ENCODE measurements around the gene DAB2. TPM values are rescaled to one million over a fixed set of nuclear protein-coding genes. Genes with fewer than 3 reads are reported as not detected.

Gene DAB2
- total RNA-seq, 6 donors from 2014 or later = 100 to 177 (median 144) TPM

DNA sequence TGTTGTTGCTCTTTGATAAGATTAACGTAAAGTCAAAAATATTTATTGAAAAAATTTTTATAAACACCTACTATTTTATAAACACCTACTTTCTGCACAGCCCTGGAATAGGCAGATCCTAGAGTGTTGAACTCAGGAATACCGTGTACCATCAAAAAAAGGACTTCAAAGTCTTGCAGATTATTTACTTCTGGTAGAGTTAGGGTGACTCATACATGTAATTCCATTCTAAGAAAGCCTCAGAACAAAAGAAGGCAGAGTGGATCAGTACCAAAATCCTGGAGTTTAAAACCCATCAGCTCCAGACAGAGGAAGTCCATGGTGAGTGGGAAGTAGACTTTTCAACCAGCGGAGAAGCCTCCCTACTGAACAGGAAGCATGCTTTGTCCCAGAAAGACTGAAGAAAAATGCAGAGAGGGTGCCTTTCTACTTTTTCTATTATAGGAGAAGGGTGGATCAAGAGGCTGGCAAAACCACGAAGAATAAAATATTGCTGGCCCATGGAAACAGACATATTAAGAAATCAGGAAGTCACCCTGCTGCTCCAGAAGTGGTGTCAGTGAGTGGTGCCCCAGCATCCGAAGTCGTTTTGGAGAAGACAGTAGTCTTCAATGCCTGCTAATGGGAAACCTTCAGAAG is 45.1 kb upstream of the DAB2 start:
- H3K36me3 ChIP-seq = no peaks in the 10 kb centered on the region
- H3K27me3 ChIP-seq = no peaks in the 10 kb centered on the region
- TF ChIP-seq, protein P1, sequence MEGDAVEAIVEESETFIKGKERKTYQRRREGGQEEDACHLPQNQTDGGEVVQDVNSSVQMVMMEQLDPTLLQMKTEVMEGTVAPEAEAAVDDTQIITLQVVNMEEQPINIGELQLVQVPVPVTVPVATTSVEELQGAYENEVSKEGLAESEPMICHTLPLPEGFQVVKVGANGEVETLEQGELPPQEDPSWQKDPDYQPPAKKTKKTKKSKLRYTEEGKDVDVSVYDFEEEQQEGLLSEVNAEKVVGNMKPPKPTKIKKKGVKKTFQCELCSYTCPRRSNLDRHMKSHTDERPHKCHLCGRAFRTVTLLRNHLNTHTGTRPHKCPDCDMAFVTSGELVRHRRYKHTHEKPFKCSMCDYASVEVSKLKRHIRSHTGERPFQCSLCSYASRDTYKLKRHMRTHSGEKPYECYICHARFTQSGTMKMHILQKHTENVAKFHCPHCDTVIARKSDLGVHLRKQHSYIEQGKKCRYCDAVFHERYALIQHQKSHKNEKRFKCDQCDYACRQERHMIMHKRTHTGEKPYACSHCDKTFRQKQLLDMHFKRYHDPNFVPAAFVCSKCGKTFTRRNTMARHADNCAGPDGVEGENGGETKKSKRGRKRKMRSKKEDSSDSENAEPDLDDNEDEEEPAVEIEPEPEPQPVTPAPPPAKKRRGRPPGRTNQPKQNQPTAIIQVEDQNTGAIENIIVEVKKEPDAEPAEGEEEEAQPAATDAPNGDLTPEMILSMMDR (IDR thresholded peaks at IDR 0.05) = no peak
- TF ChIP-seq EP300 (IDR thresholded peaks at IDR 0.05) (no peak), POLR2A (IDR thresholded peaks at IDR 0.05) (peak in 1 of 4 donors; percentile 9), POLR2AphosphoS5 (IDR thresholded peaks at IDR 0.05) (no peak)
- no peaks in the 10 kb centered on the region for H3K9me3 ChIP-seq
- H3K27ac ChIP-seq = peak overlapping the region in 2 of 4 donors; percentile 5 to 21
- no peak for DNase-seq
- peak; percentile 70 to 76 for ATAC-seq (ENCODE audit: low FRiP score in 2 of 2)
- 64 to 79% methylated on average over 6 of the region's 6 CpGs for WGBS, 2 donors
- no peaks in the 10 kb centered on the region for H3K4me1 ChIP-seq
- no peak overlapping the region for H3K4me3 ChIP-seq

DNA sequence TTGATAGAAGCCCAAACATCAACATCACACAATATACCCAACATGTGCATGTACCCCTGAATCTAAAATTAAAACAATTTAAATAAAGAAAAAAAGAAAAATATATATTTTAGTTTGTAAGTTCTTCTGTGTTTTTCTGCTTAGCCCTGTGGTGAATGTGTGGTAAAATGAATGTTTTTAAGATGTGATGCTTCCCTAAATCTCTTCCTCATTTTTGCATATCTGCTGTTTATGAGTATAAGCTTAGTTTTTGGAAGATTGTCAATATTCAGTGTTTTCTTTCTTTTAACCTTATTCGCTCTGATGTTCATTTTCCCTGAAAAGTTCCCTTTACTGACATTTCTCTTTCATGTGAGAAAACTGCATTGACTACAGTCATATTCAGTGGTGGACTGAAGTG is 44.4 kb upstream of the DAB2 start:
- no peaks in the 10 kb centered on the region for H3K9me3 ChIP-seq
- TF ChIP-seq, protein P1 (IDR thresholded peaks at IDR 0.05) = no peak
- TF ChIP-seq EP300 (IDR thresholded peaks at IDR 0.05) = no peak
- TF ChIP-seq POLR2A (IDR thresholded peaks at IDR 0.05) = no peak
- no peak for TF ChIP-seq POLR2AphosphoS5 (IDR thresholded peaks at IDR 0.05)
- no peaks in the 10 kb centered on the region for H3K36me3 ChIP-seq
- DNase-seq = no peak
- H3K4me3 ChIP-seq = no peak overlapping the region
- peak in 1 of 2 donors; percentile 62 for ATAC-seq (ENCODE audit: low FRiP score in 2 of 2)
- WGBS, 2 donors = 76 to 80% methylated on average over 1 of the region's 1 CpG
- H3K27ac ChIP-seq = peak overlapping the region in 1 of 4 donors; percentile 21
- no peaks in the 10 kb centered on the region for H3K4me1 ChIP-seq
- no peaks in the 10 kb centered on the region for H3K27me3 ChIP-seq

DNA sequence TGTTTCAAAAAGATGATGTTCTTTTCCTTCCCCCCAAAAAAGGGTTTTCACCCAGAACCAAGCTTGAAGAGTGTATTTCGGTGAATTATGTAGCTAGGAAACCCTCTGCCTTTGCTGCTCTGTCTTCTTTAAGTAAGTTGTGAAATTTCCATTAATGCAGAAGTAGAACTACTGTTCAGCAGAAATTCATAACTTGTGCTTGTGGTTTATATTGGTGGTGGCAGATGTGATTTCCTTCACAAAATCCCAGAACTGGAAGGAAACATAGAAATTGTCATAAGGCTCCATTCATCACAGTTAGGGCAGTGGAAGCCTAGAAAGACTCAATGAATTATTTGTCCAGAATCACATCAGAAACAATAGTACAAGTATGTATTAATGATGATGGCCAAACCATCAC is 42.1 kb upstream of the DAB2 start:
- Histone ChIP-seq H3K4me3 (no peak overlapping the region), H3K36me3 (no peaks in the 10 kb centered on the region), H3K9me3 (no peaks in the 10 kb centered on the region), H3K27ac (peak overlapping the region in 1 of 4 donors; percentile 33), H3K27me3 (no peaks in the 10 kb centered on the region), H3K4me1 (no peaks in the 10 kb centered on the region)
- peak in 1 of 2 donors; percentile 51 for ATAC-seq (ENCODE audit: low FRiP score in 2 of 2)
- WGBS, 2 donors = 58 to 85% methylated on average over 1 of the region's 1 CpG
- DNase-seq = no peak
- TF ChIP-seq POLR2AphosphoS5 (IDR thresholded peaks at IDR 0.05) (no peak), POLR2A (IDR thresholded peaks at IDR 0.05) (no peak), EP300 (IDR thresholded peaks at IDR 0.05) (no peak)
- TF ChIP-seq, protein P1 (IDR thresholded peaks at IDR 0.05) = no peak

DNA sequence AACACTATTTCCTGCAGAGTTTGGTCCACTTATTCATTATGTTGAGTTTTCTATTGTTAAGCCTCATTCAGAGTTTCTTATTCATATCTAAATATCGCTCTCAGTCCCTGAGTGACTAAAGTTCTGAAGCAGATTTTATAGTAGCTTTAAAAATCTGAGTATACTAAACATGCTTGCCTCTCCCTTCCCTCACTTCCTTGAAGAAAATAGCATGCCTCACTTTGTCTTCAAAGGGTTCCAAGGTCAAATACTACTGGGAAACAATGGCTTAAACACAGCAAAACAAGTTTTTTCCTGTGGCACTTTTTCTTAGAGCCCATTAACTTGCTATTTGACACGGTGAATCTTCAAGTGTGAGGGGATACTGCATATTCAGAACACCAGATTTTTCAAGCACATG is 41.1 kb upstream of the DAB2 start:
- Histone ChIP-seq H3K36me3 (no peaks in the 10 kb centered on the region), H3K27me3 (no peaks in the 10 kb centered on the region), H3K9me3 (no peaks in the 10 kb centered on the region), H3K4me3 (no peak overlapping the region), H3K4me1 (no peaks in the 10 kb centered on the region), H3K27ac (no peak overlapping the region)
- ATAC-seq (ENCODE audit: low FRiP score in 2 of 2) (no peak), DNase-seq (no peak)
- no peak for TF ChIP-seq POLR2AphosphoS5 (IDR thresholded peaks at IDR 0.05)
- TF ChIP-seq POLR2A (IDR thresholded peaks at IDR 0.05) = no peak
- no peak for TF ChIP-seq EP300 (IDR thresholded peaks at IDR 0.05)
- TF ChIP-seq, protein P1 (IDR thresholded peaks at IDR 0.05) = no peak
- 62 to 71% methylated on average over 2 of the region's 2 CpGs for WGBS, 2 donors

DNA sequence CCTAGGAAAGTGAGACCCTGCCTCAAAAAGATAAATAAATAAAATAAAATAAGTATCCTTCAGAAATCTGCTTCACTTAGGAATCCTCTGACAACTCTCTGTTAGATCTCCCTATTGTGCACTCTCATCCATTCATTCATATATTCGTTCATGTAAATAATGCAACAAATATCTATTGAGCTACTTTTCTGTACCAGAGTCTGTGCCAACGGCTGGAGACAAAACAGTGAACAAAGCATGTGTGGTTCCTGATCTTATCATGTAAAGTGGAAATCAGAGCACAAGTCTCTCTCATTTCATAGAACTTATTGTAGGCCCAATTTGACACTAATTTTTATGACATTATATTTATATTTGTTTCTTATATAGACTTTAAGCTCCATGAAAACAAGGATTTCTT is 40.3 kb upstream of the DAB2 start:
- H3K27ac ChIP-seq = no peak overlapping the region
- no peaks in the 10 kb centered on the region for H3K4me1 ChIP-seq
- WGBS, 2 donors = 62 to 76% methylated on average over 2 of the region's 2 CpGs
- TF ChIP-seq, protein P1 (IDR thresholded peaks at IDR 0.05) = no peak
- no peak for TF ChIP-seq POLR2AphosphoS5 (IDR thresholded peaks at IDR 0.05)
- no peak for TF ChIP-seq EP300 (IDR thresholded peaks at IDR 0.05)
- no peak for TF ChIP-seq POLR2A (IDR thresholded peaks at IDR 0.05)
- no peak overlapping the region for H3K4me3 ChIP-seq
- H3K36me3 ChIP-seq = no peaks in the 10 kb centered on the region
- ATAC-seq (ENCODE audit: low FRiP score in 2 of 2) = no peak
- H3K27me3 ChIP-seq = no peaks in the 10 kb centered on the region
- H3K9me3 ChIP-seq = no peaks in the 10 kb centered on the region
- no peak for DNase-seq

All from upper lobe of left lung (tissue), 6 donors.